ENCODE results near the gene HDGF.
"Not testable (repeated sequence)": the region's sequence is repeated elsewhere in the genome, so short reads cannot be mapped to it uniquely, and the experiment has no call there.

Gene HDGF

GRCh38 chr1:156766298-156767100 is 15.0 kb upstream of the HDGF start:
- peak; percentile 58 for DNase-seq

GRCh38 chr1:156765666-156766065 is 14.2 kb upstream of the HDGF start:
- DNase-seq, result no peak

- not testable (repeated sequence) for DNase-seq
Observed at GRCh38 chr1:156765136-156765535, 13.7 kb upstream of the HDGF start.

- DNase-seq, result no peak
Observed at GRCh38 chr1:156760796-156761104, 9.3 kb upstream of the HDGF start.

GRCh38 chr1:156760092-156760795 is 8.8 kb upstream of the HDGF start:
- DNase-seq, result no peak

- not testable (repeated sequence) for DNase-seq
Observed at GRCh38 chr1:156757572-156758253, 6.2 kb upstream of the HDGF start.

GRCh38 chr1:156756355-156756754 is 4.9 kb upstream of the HDGF start:
- DNase-seq, result no peak

GRCh38 chr1:156755527-156755950 is 4.1 kb upstream of the HDGF start:
- no peak for DNase-seq

- DNase-seq, result no peak
Observed at GRCh38 chr1:156754219-156754618, 2.7 kb upstream of the HDGF start.

GRCh38 chr1:156752843-156753482 is 1.5 kb upstream of the HDGF start:
- DNase-seq, result no peak

GRCh38 chr1:156751757-156752481 is 444 bp upstream of the HDGF start:
- DNase-seq, result peak; percentile 97

- peak; percentile 64 for DNase-seq
Observed at GRCh38 chr1:156750711-156751450, 594 bp downstream of the HDGF start.

GRCh38 chr1:156750191-156750672 is 1.2 kb downstream of the HDGF start:
- peak; percentile 83 for DNase-seq

- no peak for DNase-seq
Observed at GRCh38 chr1:156749419-156750118, 1.9 kb downstream of the HDGF start.

- DNase-seq, result no peak
Observed at GRCh38 chr1:156748670-156749418, 2.6 kb downstream of the HDGF start.

- peak; percentile 42 for DNase-seq
Observed at GRCh38 chr1:156747742-156748669, 3.5 kb downstream of the HDGF start.

- peak; percentile 92 for DNase-seq
Observed at GRCh38 chr1:156746728-156747631, 4.5 kb downstream of the HDGF start.

GRCh38 chr1:156746406-156746727 is 5.1 kb downstream of the HDGF start:
- no peak for DNase-seq

All from NCI-H146 (cell line).